Natural killer cell (primary cell): Measurements from ENCODE around the gene SLC10A3. TPM values are rescaled to one million over a fixed set of nuclear protein-coding genes. Genes with fewer than 3 reads are reported as not detected.

Experiments used
- ATAC-seq, 3 donors: fragments of 150-1000 bp in 2 of 3; fragments of 200-7000 bp in 1 of 3; cut with Tn5 transposase; 1 replicate in 1 of 3; 2 replicates in 2 of 3; pipeline ENCODE4 v1.10.0; 2021; ENCODE audit warnings: mild to moderate bottlenecking in 2 of 3, moderate library complexity in 2 of 3
- DNase-seq, 2 donors: peaks; one replicate each; pipeline versions ENCODE4 v3.0.0 to v3.0.0-alpha.2; 2013 to 2021; ENCODE audit warnings: mixed read lengths in 1 of 2
- H3K27ac ChIP-seq: one replicate; pipeline ENCODE4 v1.5.1; 2013; ENCODE audit warnings: mild to moderate bottlenecking, low read length
- H3K27me3 ChIP-seq: one replicate; pipeline ENCODE4 v1.6.1; 2013; ENCODE audit warnings: low read length; ENCODE audit not compliant: control insufficient read depth, insufficient read depth
- H3K36me3 ChIP-seq: one replicate; pipeline ENCODE4 v1.6.1; 2013; ENCODE audit warnings: low read length; ENCODE audit not compliant: control insufficient read depth, insufficient read depth
- H3K4me1 ChIP-seq: one replicate; pipeline ENCODE4 v1.6.1; 2013; ENCODE audit warnings: low read length; ENCODE audit not compliant: control insufficient read depth, insufficient read depth
- H3K4me3 ChIP-seq: one replicate; pipeline ENCODE4 v1.5.1; 2013; ENCODE audit warnings: low read length
- H3K9me3 ChIP-seq: one replicate; pipeline ENCODE4 v1.6.1; 2013; ENCODE audit warnings: low read length; ENCODE audit not compliant: control insufficient read depth, insufficient read depth
- H3K27ac Mint-ChIP-seq, 2 donors: one replicate each; pipeline ENCODE4 v1.8.0; 2022; ENCODE audit warnings: mild to moderate bottlenecking in 2 of 2, mixed read lengths in 2 of 2, moderate library complexity in 1 of 2
- H3K27me3 Mint-ChIP-seq, 2 donors: one replicate each; pipeline ENCODE4 v1.8.0; 2022; ENCODE audit warnings: low read depth in 2 of 2, mixed read lengths in 2 of 2
- H3K36me3 Mint-ChIP-seq: one replicate; pipeline ENCODE4 v1.8.0; 2022; ENCODE audit warnings: mixed read lengths
- H3K4me1 Mint-ChIP-seq, 2 donors: one replicate each; pipeline ENCODE4 v1.8.0; 2022; ENCODE audit warnings: mixed read lengths in 2 of 2
- H3K4me3 Mint-ChIP-seq: one replicate; pipeline ENCODE4 v1.8.0; 2022; ENCODE audit warnings: mild to moderate bottlenecking, moderate library complexity, mixed read lengths
- H3K9me3 Mint-ChIP-seq, 2 donors: one replicate each; pipeline ENCODE4 v1.8.0; 2022; ENCODE audit warnings: mixed read lengths in 2 of 2
- CTCF ChIP-seq: fragments of 200-600 bp; IDR thresholded peaks from one replicate; pipeline ENCODE4 v1.8.0; 2022; ENCODE audit warnings: antibody characterized with exemption
- WGBS: methylation state at CpG from one replicate; pipeline ENCODE4 v1.1.7; 2013; ENCODE audit warnings: missing lambda C conversion rate; ENCODE audit not compliant: insufficient coverage; 5-methylcytosine and 5-hydroxymethylcytosine counted together
- intact Hi-C: fragments of 100-400 bp; cut with micrococcal nuclease; formaldehyde crosslinking; loops from one replicate; pipeline ENCODE4 v1.14.2; 2022
- total RNA-seq, 4 donors: library from RNA; stranded (reverse); fragments of 120-200 nt in 1 of 4; gene quantifications; one replicate each; pipeline versions ENCODE4 v1.2.3 to v1.2.4, GENCODE V29; 2013 to 2022

SLC10A3 gene
- total RNA-seq, 3 donors from 2014 or later (not counting 1 experiment from before 2014, with no cell fraction given) = 26.5 to 42.1 (median 31.8) TPM

DNA sequence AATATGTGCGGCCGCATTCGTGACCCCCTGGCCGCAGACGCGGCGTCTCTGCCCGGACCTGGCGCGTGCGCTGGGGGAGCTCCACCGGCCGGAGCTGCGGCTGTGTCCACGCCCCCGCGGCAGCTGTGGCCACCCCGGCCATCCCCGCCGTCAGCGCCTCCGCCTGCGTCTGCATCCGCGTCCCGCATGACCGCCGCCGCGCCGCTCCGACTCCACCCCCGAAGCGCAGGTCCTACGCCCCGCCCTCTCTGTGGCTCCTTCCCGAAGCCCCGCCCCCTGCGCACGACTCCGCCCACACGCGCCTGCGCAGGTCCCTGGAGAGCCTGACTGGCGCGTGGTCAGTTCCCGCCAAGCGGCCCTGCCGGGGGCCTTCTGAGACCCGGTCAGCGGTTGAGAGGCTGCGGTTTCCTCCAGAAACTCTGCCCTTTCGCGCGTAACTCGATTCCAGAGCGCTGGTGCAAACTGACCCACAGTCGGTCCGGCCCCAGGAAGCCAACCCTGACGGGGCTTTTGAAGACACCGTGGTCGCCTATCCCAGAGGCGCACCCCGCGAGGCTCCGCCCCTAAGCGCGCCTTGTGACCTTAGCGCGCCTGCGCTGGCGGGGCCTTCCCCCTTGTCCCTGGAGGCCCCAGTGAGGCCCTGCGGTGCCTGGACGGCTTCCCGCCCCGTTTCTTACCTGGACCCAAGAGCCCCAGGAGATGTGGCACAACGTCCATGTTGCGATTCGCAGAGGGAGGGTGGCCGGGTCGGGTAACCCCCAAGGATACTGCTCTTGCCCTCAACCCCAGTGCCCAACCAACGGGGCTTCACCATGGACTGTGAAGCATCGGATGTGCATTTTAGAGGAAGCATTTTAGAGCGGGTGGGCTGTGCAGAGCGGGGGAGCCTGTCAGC is 11.5 kb downstream of the SLC10A3 start, which contains the start of gene LAGE3:
Gene LAGE3 (minus strand): TSS at position 554 of the 895 bp plus-strand sequence. CDS start 366 bp downstream, at position 188.
- H3K27ac ChIP-seq = peak within 1 kb of the TSS; percentile 75
- peak within 1 kb of the TSS; percentile 48 for H3K4me3 ChIP-seq
- Mint-ChIP-seq H3K4me3 (peak within 1 kb of the TSS; percentile 81), H3K4me1 (peaks cover 0 to 12% of the 10 kb centered on the region in 2 donors), H3K36me3 (no peaks in the 10 kb centered on the region), H3K27me3 (no peaks in the 10 kb centered on the region), H3K27ac (peak within 1 kb of the TSS; percentile 90 to 92), H3K9me3 (no peaks in the 10 kb centered on the region)
- DNase-seq = peak; percentile 94 to 97
- ATAC-seq = peak; percentile 86 to 97 (median 92)
- TF ChIP-seq CTCF = no peak
- peaks cover 19% of the 10 kb centered on the region for H3K4me1 ChIP-seq
- WGBS = 0% methylated on average over 82 of the region's 85 CpGs
- H3K9me3 ChIP-seq = no peaks in the 10 kb centered on the region
- no peaks in the 10 kb centered on the region for H3K27me3 ChIP-seq
- intact Hi-C loops = loop anchor here (5.0 kb wide), 1 partner anchor 52 kb away; the partner anchor contains the start of gene ATP6AP1
- peaks cover under 1% of the 10 kb centered on the region for H3K36me3 ChIP-seq

DNA sequence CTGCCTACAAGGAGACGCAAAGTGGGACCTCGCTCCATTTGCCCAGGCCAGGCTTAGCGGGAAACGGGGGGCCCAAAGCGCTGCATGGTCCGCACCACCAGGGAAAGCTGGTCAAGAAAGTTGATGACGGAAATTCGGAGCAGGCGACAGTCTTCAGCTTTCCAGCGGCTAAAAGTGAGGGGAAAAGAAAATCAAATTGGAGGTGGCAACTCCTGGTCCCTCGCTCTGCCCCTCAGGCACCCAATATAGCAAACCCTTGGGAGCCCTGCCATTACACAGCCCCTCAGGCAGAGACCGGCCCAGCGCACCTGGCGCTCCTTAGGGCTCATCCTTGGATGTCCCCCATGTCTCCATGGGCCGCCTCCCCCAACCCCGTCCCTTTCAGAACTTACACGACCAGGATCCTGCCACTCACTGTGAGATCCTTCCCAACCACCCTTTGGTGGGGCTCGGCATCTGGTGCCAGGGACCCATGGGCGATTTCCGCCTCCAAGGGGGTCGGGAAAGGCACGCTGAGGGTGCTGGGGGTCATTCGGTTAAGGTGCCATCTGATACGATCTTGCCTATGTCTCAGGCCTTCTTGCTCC is 12.4 kb downstream of the SLC10A3 start:
- DNase-seq (no peak), ATAC-seq (no peak)
- no peaks in the 10 kb centered on the region for H3K27me3 Mint-ChIP-seq
- Histone ChIP-seq H3K4me3 (peak overlapping the region; percentile 46), H3K4me1 (peaks cover 19% of the 10 kb centered on the region), H3K27ac (peak overlapping the region; percentile 67), H3K27me3 (no peaks in the 10 kb centered on the region), H3K9me3 (no peaks in the 10 kb centered on the region), H3K36me3 (no peaks in the 10 kb centered on the region)
- H3K4me3 Mint-ChIP-seq = peak overlapping the region; percentile 81
- intact Hi-C loops = loop anchor here (5.0 kb wide), 1 partner anchor 51 kb away; the partner anchor contains the start of gene ATP6AP1
- no peak for TF ChIP-seq CTCF
- H3K9me3 Mint-ChIP-seq = no peaks in the 10 kb centered on the region
- peaks cover 0 to 8% of the 10 kb centered on the region in 2 donors for H3K4me1 Mint-ChIP-seq
- no peaks in the 10 kb centered on the region for H3K36me3 Mint-ChIP-seq
- WGBS = 66% methylated on average over 20 of the region's 24 CpGs
- peak overlapping the region; percentile 90 to 92 for H3K27ac Mint-ChIP-seq

DNA sequence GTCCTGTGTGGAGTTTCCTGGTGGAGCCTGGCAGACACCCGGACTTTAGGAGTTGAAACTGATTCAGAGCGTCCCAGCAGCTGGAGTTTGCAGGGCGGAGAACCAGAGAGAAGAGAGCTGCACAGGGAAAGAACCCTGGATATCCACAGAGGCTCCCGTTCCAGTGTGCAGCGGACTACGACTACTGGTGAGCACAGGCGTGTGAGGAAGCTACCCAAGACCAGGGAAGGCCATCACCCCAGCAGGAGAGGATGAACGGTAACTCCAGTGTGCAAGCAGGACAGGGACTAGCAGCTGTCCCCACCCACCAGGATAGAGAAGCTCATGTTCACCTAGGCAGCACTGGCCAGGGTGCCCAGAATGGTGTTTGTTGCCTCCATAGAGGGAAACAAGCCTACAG is 13.6 kb downstream of the SLC10A3 start:
- no peak overlapping the region for H3K27ac ChIP-seq
- no peak overlapping the region for H3K27ac Mint-ChIP-seq
- no peak for DNase-seq
- H3K9me3 Mint-ChIP-seq = no peaks in the 10 kb centered on the region
- no peak overlapping the region for H3K4me3 Mint-ChIP-seq
- peaks cover 19% of the 10 kb centered on the region for H3K4me1 ChIP-seq
- H3K4me1 Mint-ChIP-seq = peaks cover 0 to 8% of the 10 kb centered on the region in 2 donors
- intact Hi-C loops = loop anchor here (5.0 kb wide), 1 partner anchor 50 kb away; the partner anchor contains the start of gene ATP6AP1
- H3K9me3 ChIP-seq = no peaks in the 10 kb centered on the region
- no peak overlapping the region for H3K4me3 ChIP-seq
- no peaks in the 10 kb centered on the region for H3K27me3 Mint-ChIP-seq
- no peaks in the 10 kb centered on the region for H3K36me3 ChIP-seq
- no peaks in the 10 kb centered on the region for H3K36me3 Mint-ChIP-seq
- 94% methylated on average over 8 of the region's 8 CpGs for WGBS
- ATAC-seq = no peak
- no peak for TF ChIP-seq CTCF
- no peaks in the 10 kb centered on the region for H3K27me3 ChIP-seq
